DMS114 treated with DMSO at 0.1 percent for 48 hours (cell line): ENCODE measurements around the gene ZFP64.

Experiments
- DNase-seq: peaks from one replicate; lab custom pipeline; 2025; ENCODE audit not compliant: unreplicated experiment; lab: John Stamatoyannopoulos, UW

ZFP64 gene

DNA sequence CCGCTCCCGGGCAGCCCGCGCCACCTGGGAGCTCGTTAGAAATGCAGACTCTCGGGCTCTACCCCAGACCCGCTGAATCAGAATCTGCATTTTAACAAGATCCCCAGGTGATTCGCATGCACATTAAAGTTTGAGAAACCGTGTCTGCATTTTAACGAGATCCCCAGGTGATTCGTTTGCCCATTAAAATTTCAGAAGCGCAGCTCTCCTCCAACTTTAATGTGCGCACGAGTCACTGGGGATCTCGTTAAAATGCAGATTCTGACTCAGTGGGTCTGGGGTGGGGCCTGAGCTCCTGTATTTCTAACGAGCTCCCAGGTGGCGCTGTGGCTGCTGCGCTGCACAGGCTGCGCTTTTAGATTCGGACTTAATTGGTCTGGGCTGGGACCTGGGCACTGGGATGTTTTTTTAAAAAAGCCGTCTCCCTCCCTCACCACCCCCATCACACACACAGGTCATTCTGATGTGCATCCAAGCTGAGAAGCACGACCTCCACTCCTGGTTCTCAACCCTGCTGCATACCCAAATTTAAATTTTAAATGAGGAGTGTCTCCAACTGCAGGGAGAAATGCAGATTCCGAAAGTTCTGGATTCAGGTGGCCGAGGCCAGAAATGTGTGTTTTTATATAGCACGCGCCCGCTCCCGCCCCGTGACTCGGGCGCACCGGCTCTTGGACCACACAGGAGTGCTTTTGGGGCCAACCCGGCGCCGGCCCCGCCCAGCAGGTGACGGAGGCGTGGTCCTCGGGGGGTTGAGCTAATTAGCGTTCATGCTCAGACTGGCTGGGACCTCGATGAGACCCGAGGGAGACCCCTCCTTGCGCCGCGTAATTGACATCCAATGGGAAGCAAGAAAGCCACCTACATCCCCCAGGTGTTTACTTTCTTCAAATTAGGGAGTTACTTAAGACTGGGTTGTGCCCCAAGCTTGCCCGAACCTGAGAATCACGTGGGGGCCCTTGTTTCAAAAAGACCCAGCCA lies 85.8 kb downstream of the ZFP64 start:
- DNase-seq = peak; percentile 77

DNA sequence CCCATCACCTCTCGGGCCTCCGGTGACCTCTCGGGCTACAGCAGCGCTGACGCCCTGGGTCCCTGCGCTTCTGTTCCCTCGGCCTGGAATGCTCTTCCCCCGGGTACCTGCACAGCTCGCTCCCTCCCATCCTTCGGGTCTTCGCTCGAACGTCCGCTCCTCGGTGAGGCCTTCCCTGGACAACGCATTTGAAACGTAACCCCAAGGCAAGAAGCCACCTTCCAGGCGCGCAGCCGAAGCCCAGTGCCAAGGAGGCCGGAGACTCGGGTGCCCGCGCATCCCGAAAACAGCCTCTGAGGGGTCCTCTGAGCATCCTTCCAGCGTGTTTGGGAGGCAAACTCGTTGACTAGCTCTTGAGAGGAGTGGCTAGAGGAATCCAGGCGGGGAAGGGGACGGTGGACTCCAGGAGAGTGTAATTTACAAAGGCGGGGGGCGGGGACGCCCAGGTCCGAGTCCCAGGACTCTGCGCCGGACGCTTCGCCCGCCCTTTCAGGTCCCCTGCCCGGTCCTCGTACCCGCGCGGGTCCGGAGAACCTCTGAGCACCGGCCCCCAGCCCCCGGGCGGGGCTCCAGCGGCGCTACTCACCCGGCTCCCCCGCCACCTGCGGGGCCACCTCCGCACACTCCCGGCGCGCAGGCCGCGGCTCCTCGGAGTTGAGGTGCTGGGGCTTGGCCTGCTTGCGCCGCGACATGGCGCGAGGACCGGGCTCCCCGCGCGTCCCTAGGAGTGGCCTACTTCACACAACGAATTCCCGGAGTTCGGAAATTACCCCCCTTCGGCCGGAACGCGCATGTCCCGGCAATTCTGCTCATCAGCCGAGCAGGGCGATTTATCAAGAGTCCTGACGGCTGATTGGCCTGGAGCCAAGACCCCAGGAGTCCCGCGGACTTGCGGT lies 86.8 kb downstream of the ZFP64 start:
- DNase-seq = no peak

DNA sequence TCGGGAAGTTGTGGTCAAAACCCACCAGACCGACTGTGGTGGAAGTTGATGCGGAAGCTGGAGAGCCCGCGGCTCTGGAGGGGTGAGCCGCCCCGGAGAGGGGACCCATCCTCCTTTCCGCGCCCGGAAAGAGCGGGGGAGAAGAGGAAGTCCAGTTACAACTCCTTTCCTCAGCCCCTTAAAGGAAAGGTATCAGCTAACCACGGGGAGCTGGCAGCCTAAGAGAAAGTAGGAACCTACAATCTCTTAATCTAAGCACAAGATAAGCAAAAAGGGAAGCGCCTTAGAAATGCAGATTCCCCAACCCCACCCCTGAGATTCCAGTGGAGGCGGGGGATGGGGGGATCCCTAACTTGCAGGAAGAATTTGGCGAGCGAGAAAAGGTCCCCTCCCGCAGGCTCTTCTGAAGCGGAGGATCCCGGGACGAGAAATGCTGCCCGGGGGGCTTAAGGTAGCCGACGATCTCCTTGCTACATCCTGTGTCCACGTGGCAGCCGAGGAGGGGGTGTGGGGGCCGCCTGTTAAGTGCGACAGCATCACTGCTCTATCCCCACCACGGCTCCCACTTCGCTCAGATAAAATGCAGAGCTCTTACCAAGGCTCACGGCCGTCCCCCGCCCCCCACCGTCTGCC lies 87.5 kb downstream of the ZFP64 start:
- DNase-seq = no peak

DNA sequence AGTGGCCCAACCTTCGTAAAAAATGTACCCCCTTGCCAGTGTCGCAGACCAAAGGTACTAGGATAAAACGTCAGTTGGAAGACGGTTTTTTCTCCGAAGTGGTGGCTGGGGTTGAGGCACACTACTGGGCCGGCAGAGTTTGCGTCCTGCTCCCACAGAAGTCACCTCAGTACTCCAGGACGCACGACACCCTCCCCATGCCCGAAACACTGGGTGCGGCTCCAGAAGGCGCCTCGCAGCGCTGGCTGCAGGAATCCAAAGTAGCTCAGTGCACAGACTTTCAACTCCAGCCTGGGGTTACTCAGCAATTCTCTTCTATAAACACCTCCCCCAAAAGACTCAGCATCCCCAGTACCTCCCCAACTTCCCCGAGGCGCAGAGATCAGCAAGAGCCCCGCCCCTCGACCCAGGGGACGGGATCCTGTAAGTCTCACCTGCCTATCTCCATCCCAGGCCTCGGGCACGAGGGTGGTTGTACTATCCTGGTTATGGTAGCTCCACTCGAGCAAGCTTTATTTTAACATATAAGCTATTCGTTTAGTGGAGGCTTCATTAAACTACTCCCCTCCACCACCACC lies 88.2 kb downstream of the ZFP64 start:
- no peak for DNase-seq

DNA sequence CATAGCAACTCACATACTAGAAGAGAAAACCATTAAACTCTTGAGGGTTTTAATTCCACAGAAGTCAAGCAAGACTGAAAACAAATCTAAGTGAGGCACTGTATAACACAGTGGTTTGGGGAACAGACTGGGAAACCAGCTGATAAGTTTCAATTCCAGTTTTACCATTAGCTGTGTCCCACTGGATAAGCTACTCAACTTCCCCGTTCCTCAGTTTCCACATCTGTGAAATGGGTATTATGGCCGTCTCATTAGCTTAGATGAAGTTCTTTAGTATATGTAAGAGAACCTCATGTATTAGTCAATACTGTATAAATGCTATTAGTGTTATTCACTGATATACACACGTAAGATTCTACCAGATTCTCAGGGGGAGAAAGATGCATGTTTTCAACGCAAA lies 89.0 kb downstream of the ZFP64 start:
- DNase-seq = no peak

DNA sequence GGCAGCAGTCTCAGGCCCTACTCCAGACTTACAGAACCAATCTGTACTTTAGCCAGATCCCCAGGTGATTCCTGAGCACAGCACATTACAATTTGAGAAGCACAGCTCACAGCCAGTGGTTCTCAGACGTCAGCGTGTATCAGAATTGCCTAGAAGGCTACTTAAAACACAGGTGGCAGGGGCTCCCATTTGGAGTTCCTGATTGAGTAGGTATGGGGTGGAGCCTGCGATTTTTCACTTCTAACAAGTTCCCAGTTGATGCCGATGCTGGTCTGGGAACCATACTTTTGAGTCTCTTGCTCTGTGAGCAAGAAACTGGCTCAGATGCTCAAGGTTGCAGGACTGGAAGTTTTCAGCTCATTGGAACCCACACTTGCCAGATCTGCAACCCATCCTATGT lies 89.5 kb downstream of the ZFP64 start:
- no peak for DNase-seq
